Activated CD8-positive, alpha-beta memory T cell treated with anti-CD3 and anti-CD28 coated beads for 1 hour (primary cell): ENCODE results near the gene TFDP2.

ENCODE experiments used
- DNase-seq, 2 donors: peaks; one replicate each; pipeline ENCODE4 v3.0.0-alpha.2; 2020; ENCODE audit warnings: low read depth in 1 of 2; ENCODE audit errors: extremely low read depth in 1 of 2

Gene TFDP2

DNA sequence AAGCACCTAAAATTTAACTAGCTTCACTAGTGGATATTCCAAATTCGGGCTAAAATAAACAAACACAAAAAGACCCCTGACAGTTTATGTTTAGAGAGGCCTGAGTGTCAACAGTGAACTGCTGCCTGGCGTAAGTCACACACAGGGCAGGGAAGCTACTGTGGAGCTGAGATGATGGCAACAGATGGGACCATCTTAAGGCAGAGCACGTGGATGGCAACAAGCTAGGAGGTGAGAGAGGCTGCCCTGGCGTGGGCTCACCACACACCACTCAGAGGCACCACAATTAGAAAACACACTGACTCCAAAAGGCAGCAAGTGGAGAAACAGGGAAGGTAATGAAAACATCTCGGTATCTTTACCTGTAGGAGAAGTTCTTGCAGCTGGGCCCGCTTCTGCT, 179.6 kb downstream of the TFDP2 start:
- DNase-seq, result no peak

DNA sequence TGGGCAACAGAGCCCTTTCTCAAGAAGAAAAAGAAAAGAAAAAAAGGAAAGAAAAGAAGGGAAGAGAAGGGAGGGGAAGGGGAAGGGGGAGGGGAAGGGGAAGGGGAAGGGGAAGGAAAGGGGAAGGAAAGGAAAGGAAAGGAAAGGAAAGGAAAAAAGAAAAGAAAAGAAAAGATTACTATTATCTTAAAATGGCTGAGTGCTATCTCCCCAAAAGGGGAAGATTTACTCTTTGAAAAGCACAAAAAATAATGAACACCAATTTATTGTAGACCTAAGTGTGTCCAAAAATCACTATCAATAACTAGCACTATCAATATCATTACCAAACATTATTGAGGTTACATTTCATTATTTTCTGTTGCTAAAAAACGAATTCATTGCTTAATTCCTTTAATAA, 183.9 kb downstream of the TFDP2 start:
- DNase-seq, result no peak

- DNase-seq, result no peak
Observed at GRCh38 chr3:141963301-141963700, 186.0 kb downstream of the TFDP2 start.

DNA sequence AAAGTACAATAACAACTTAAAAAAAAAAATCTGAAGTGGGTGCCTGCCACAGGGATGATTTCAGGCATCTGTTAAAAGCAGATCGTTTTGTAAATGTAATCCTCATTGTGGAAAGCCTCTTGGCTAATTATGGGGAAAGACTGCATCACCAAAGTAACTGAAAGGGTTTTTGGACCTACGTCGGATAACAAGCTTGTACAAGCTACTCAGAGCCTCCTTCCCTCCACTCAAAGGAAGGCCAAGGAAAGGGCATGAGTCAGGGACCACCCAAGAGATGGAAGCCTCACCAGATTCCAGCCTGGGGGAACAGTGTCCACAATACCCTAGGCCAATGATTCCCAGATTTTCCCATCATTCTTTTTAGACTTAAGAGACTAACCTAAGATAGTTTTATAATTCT, 188.6 kb downstream of the TFDP2 start:
- no peak for DNase-seq

DNA sequence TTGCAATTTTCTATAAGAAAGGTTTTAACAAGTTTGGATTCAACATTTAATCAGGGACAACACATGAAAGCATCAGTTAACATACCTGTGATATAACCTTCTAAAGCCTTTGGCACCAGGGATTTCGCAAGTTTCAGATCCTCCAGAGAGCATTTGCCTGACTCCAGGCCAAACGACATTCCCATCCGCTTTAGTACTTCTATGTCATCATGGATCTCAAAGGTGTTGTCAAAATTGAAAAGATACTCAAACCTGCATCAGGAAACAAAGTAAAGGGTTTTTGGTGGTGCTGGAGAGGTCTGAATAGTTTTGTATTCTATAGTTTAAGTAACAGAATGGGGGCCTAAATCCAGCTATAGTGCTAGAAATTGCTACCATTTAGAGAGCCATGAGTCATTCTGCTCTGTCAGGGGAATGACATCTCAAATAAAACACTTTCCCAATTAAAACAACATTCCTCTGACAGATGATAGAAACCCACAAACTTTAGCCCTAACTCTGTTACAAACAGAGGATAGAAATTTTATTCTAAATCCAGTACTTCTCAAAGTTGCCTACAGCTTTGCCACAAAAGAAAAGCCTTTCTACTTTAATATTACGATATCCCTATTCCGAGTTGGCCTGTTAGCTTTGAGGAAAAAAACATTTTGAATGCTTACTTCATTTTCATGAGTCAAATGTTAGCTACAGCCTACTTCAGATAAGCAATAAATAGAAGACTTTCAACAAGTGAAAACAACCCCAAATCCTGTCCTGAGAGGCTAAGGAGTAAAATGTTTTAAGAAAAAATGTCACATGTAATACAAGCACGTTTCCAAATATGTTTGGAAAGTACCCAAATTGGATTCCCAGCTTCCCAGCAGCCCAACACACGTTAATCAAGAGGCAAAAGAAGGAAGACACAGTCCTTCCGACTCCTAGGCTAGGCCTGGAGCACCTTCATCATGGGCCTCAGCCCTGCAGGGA, 189.5 kb downstream of the TFDP2 start:
- DNase-seq, result no peak

DNA sequence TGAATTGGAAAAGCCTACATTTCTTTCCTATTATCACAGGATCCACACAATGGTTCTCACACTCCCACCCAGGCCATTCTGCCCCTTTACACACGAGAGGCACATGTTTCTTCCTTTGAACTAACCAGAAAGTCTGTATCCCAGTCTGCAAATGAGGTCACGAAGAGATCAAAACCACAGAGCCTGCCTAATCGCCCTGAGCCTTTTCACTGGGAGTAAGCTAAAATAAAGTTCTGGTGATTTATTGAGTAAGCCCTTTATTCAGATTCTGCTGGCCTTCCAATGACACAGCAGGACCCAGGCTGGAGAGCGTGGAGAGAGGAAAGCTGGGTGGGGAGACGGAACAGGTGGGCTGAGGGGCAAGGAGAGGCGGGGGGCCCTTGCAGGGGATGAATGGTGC, 194.2 kb downstream of the TFDP2 start:
- no peak for DNase-seq

DNA sequence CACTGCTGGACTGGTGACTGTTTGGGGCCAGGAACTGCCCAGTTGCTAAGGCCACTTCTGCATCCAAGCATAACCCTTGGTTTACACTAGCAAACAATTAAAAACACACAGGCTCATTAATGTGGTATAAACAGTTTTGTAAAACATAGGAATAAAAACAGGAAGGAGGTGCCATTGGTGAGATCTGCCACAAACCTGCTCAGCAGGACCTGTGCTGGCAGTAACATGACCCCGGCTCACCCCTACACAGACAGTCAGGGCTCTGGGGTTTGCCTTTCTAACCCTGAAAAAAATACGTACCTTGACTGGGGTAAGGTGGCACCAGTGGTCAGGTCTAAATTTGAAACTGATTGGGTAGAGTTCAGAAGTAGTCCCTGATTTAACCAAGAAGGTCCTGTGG, 196.7 kb downstream of the TFDP2 start:
- no peak for DNase-seq

DNA sequence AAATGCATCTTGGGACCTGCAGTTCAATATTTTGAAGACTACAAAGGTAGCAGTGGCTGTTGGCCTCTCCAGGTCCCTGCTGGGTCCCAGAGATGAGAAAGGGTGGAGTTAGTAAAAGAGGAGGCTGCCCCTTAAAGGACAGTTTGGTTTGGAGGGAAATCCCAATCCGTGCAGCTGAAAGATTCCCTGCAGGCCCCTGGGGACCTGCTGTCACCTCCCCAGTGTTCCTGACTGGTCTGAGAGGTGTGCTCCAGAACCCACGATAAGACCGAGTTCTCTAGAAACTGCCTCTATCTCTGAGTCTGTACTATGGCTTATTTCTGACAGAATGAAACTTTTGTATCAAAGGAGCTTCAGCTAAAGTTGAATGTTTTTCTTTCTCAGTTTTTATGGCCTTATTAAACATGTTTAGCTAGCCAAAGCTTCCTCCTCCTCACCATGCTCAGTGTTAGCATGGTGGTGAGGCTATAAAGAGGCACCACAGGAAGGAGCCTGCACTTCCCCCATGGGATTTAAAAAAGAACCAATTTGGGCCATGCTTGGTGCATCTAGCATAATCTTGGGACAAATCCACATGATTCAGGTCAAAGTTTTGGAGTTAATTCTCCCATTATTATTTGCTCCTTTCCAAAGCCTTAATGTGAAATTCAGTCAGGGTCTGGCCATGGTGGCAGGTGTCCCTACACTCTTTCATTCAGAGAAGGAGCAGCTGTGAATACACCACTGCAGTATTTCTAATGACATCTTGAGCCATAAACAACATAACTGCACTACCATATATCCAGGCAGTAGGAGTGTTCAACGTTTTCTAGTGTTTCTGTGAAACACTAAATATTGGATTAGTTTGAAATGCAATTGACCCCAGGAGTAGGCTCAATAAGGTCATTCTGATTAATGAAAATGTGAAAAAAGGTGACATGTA, 198.5 kb downstream of the TFDP2 start:
- no peak for DNase-seq

DNA sequence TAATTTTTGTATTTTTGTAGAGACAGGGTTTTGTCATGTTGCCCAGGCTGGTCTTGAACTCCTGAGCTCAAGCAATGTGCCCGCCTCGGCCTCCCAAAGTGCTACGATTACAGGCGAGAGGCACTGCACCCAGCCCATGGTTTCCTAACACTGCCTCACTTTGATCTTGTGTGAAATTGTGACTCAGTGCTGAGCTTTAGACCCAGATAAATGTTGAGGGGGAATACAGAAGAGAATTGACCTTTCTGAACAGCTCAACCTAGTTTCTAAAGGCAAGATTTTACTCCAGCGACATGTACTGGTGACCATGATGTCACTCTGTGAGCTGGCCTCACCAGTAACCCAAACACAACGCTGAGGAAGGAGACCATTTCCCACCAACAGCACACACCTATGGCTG, 199.4 kb downstream of the TFDP2 start:
- no peak for DNase-seq

DNA sequence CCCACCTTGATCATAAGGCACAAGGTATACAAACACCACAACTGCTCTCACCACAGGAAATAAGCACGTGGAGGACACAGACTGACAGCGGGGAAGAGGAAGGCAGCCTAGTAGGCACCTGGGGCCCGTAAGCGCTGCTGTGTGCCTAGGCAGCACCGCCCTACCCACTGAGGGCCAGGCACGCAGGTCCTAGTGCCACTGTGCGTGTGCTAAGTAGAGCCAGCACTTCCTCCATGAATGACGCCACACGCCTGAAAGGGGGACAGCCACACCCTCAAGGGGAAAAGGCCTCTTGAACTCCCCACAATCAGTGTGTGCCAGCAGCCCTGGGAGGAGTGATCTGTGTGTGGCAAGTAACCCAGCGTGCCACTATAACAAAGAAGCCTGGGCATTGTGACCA, 199.9 kb downstream of the TFDP2 start:
- DNase-seq, result no peak

DNA sequence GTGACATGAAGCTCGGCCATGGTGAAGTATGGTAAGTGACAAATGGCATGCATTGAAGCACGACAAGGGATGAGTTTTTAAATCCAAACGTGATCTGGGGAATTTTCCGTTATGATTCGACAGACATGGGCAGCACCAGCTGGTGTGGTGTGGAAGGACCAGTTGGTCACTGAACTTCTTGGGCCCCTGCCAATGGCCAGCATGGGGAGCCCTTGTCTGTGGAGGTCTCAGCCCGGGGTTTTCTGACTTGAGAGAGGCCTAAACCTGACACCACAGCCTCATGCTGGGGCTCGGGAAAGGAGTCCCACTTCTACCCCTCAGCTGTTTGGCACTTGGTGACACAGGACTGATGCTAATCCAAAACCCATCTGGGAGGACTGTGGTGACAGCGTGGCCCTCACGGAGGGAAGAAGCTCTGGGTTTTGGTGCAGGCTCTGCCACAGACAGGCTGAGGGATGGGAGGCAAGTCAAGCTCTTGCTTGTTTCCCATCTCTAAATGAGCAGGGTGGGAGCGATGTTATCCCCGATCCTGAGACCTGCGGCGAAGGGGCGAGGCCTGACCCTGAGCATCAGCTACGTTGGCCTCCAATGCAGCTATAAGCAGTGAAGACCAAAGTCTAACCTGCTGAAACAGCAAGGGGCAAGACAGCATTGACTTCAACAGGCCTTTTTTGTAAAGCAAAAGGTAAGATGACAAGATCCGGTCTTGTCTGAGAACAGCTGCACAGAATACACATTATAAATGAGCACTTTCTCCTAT, 203.4 kb downstream of the TFDP2 start:
- no peak for DNase-seq

DNA sequence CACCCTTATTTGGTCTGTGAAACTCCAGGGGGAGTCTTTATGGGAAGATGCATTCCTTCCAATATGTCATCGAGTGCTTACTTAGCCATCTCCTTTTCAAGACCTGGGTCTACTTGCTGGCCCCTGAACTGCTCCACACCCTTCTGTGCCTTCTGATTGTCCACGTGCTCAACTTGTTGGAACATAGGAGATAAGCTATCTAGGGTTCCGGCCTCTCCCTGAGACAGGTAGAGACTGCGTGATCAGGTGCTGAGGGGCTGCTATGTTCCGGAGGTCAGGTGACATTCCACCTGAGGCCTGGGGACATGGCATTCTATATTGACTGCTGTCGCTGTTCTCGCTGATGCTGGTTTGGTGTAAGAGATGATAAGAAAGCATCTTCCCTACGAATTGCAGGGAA, 207.3 kb downstream of the TFDP2 start:
- DNase-seq, result no peak

GRCh38 chr3:141941093-141941492, 208.3 kb downstream of the TFDP2 start:
- no peak for DNase-seq

- no peak for DNase-seq
Observed at GRCh38 chr3:141940194-141940776, 209.1 kb downstream of the TFDP2 start.

DNA sequence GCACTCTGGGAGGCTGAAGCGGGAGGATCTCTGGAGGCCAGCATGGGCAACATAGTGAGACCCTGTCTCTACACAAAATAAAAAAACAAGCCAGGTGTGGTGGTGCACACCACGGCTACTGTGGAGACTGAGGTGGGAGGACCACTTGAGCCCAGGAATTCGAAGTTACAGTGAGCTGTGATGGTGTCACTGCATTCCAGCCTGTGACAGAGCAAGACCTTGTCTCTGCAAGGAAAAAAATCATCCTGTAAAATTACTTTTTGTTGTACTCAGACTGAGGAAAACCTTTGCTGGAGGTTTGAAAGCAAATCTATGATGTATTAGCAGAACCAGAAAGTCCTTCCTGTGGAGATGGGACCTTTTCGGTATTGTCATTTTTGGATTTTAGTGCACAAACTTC, 209.6 kb downstream of the TFDP2 start:
- no peak for DNase-seq

GRCh38 chr3:141938011-141938500, 211.3 kb downstream of the TFDP2 start:
- no peak for DNase-seq

DNA sequence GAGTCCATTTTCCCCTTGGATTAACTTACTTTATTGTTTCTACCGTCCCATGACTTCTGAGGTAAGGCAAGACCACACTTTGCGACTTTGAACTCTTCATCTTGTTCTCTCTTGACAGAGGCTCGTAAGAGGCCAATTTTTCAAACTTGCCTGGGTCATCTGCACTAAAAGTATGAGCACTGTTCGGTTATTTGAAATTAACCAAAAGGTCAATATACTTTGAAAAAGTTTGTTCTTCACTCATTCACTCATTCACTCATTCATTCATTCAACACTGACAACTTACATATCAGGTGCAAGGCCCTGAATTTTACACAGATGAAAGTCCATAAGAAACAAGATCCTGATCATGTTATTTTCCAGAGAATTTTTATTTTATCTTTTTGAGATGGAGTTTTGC, 215.0 kb downstream of the TFDP2 start:
- no peak for DNase-seq

DNA sequence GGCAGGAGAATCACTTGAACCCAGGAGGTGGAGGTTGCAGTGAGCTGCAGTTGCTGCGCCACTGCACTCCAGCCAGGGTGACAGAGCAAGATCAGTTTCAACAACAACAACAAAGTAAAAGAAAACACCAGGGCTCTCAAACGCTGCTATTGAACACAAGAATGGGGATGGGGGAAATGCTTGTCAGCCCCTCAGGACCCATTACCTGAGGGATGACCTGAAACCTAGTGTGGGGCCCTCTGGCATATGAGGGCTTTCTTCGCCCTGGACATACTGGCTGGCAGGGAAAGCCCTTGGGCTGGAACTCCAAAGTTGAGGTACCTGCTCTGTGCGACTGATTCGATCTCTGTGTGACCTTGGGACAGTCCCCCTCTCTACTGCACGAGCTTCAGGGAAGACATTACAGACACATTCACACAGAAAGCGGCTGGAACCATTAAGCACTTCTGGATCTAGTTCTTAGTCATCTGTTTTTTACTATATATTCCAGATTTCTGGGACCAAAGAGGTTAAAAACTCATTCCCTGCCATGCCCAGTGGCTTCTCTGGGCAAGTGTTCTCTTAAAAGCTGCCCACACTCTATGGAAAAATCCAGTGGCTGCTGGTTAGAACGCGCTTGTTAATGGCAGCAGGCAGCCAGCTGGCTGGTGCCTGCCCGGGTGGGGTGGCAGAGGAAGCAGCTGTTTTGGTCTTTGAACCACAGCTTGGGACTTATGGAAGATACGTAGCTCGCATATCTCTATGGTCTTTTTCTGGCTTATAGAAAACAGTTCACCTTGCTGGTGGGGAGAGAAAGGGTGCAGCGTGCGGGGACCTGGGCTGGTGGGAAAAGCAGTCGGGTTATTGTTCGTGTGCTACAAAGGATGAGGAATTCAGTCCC, 215.7 kb downstream of the TFDP2 start:
- no peak for DNase-seq

- DNase-seq, result no peak
Observed at GRCh38 chr3:141930801-141931200, 218.5 kb downstream of the TFDP2 start.
